GM19239 (cell line): ENCODE results near the gene GAREM2.

Experiments
- DNase-seq: peaks from one replicate; pipeline ENCODE4 v3.0.0; 2011; ENCODE audit warnings: low spot score; ENCODE audit not compliant: insufficient read length
- FAIRE-seq: peaks from 2 replicates; lab custom pipeline; 2011; peaks lifted over from hg19 to GRCh38; lab: Jason Lieb, UNC

GAREM2 gene

DNA sequence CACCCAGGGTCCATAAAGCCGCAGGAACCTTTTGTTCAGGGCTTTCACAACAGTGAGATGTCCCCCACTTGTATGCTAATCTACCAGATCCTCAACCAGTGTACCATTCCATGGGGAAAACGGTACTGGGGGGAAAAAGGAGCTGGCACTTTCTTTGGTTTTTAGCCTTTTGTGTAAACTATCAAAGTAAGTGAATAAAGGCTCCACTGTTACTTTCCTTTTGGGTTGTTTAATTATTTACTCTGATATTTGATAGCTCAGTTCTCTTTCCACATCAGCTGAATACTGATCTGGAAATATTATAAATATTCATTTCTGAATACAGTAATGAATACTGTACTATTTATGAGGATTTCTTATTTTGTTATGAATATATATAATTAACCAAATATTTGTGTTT lies 51.2 kb downstream of the GAREM2 start:
- no peak for DNase-seq
- no peak for FAIRE-seq

- DNase-seq (no peak), FAIRE-seq (no peak)
These were observed 56.7 kb downstream of the GAREM2 start for GRCh38 chr2:26229595-26229994.

GRCh38 chr2:26230806-26231205 lies 57.9 kb downstream of the GAREM2 start:
- no peak for FAIRE-seq
- DNase-seq = no peak

DNA sequence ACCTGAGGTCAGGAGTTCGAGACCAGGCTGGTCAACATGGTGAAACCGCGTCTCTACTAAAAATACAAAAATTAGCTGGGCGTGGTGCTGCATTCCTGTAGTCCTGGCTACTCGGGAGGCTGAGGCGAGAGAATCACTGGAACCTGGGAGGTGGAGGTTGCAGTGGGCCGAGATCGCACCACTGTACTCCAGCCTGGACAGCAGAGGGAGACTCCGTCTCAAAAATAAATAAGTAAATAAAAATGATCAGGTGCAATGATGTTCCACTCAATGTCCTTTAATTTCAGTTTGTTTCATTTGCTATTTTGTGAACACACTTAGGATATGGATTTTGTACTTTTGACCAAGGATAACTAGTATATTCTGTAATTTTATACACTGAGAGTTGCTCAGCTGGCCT lies 62.2 kb downstream of the GAREM2 start:
- no peak for FAIRE-seq
- no peak for DNase-seq

- no peak for DNase-seq
- FAIRE-seq = no peak
These were observed 65.0 kb downstream of the GAREM2 start for GRCh38 chr2:26237868-26238267.

GRCh38 chr2:26238311-26238958 lies 65.5 kb downstream of the GAREM2 start:
- no peak for DNase-seq
- FAIRE-seq = no peak
